NT2/D1 (cell line): ENCODE results near the gene IGLL5.

Experiments used
- DNase-seq: peaks from one replicate; pipeline ENCODE4 v3.0.0-alpha.2; 2011; ENCODE audit warnings: low read depth, low spot score
- H3K27me3 ChIP-seq: 2 replicates; pipeline ENCODE4 v1.6.0; 2011; ENCODE audit warnings: mild to moderate bottlenecking; ENCODE audit not compliant: insufficient read length, insufficient read depth
- H3K36me3 ChIP-seq: 2 replicates; pipeline ENCODE4 v1.6.1; 2011; ENCODE audit warnings: mild to moderate bottlenecking, low read length, mixed read lengths; ENCODE audit not compliant: insufficient read depth, insufficient read length
- H3K4me1 ChIP-seq: 2 replicates; pipeline ENCODE4 v1.5.1; 2011; ENCODE audit not compliant: insufficient read depth, insufficient read length
- H3K4me3 ChIP-seq: 2 replicates; pipeline ENCODE4 v1.5.1; 2011; ENCODE audit warnings: low read depth; ENCODE audit not compliant: insufficient read length
- H3K9ac ChIP-seq: 2 replicates; pipeline ENCODE4 v1.6.0; 2011; ENCODE audit warnings: low read depth; ENCODE audit not compliant: insufficient read length
- H3K9me3 ChIP-seq: 2 replicates; pipeline ENCODE4 v1.5.1; 2011; ENCODE audit warnings: mild to moderate bottlenecking, low read length; ENCODE audit not compliant: insufficient read depth
- SUZ12 ChIP-seq: IDR thresholded peaks from 2 replicates; pipeline ENCODE4 v1.6.1; 2011; ENCODE audit not compliant: insufficient read length, insufficient read depth; ENCODE audit errors: extremely low read depth
- YY1 ChIP-seq: IDR thresholded peaks from 2 replicates; pipeline ENCODE4 v1.6.1; 2011; ENCODE audit not compliant: insufficient read length, insufficient read depth
- ZNF274 ChIP-seq: IDR thresholded peaks from 2 replicates; pipeline ENCODE4 v1.6.1; 2011; ENCODE audit warnings: mild to moderate bottlenecking, low read depth, low read length

IGLL5 gene

GRCh38 chr22:22855617-22856308 is 31.9 kb upstream of the IGLL5 start:
- H3K9ac ChIP-seq, result no peak overlapping the region
- H3K27me3 ChIP-seq, result peaks cover 98% of the 10 kb centered on the region
- TF ChIP-seq ZNF274 (no peak), SUZ12 (no peak), YY1 (no peak)
- H3K4me1 ChIP-seq, result no peaks in the 10 kb centered on the region
- no peak for DNase-seq
- H3K4me3 ChIP-seq, result no peak overlapping the region
- no peaks in the 10 kb centered on the region for H3K9me3 ChIP-seq
- H3K36me3 ChIP-seq, result no peaks in the 10 kb centered on the region

- Histone ChIP-seq H3K27me3 (peaks cover 98% of the 10 kb centered on the region), H3K9me3 (no peaks in the 10 kb centered on the region), H3K4me3 (no peak overlapping the region), H3K4me1 (no peaks in the 10 kb centered on the region), H3K36me3 (no peaks in the 10 kb centered on the region), H3K9ac (no peak overlapping the region)
- TF ChIP-seq YY1, result no peak
- TF ChIP-seq ZNF274, result no peak
- no peak for TF ChIP-seq SUZ12
- DNase-seq, result no peak
These were observed 31.3 kb upstream of the IGLL5 start for GRCh38 chr22:22856364-22856763.

DNA sequence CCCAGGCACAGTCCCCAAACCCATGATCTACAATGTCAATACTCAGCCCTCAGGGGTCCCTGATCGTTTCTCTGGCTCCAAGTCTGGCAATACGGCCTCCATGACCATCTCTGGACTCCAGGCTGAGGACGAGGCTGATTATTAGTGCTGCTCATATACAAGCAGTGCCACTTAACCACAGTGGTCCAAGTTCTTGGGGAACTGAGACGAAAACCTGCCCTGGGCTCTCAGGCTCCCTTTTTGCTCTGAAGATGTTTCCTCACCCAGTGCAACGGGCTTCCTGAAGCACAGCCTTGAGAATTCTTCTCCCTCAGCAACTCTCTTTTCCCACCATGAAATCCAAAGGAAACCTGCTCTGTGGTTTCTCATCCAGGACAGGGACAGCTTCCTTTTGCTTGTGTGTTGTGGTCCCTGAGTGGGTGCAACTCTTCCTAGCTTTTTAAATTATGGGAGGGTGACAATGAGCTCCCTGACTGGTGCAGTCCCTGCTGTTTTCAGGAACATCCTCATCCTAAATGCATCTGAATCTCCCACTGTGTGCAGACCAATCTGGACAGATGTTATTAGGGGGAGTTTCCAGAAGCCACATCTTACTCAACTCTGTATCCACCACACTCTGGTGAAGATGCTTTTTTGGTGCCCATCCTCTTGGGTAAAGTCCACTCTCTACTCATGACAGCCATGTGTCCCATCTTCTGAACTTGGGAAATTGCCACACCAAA is 30.6 kb upstream of the IGLL5 start:
- H3K4me1 ChIP-seq, result no peaks in the 10 kb centered on the region
- TF ChIP-seq ZNF274 (no peak), SUZ12 (no peak), YY1 (no peak)
- no peak overlapping the region for H3K9ac ChIP-seq
- no peaks in the 10 kb centered on the region for H3K9me3 ChIP-seq
- DNase-seq, result no peak
- H3K4me3 ChIP-seq, result no peak overlapping the region
- peaks cover 98% of the 10 kb centered on the region for H3K27me3 ChIP-seq
- H3K36me3 ChIP-seq, result no peaks in the 10 kb centered on the region

DNA sequence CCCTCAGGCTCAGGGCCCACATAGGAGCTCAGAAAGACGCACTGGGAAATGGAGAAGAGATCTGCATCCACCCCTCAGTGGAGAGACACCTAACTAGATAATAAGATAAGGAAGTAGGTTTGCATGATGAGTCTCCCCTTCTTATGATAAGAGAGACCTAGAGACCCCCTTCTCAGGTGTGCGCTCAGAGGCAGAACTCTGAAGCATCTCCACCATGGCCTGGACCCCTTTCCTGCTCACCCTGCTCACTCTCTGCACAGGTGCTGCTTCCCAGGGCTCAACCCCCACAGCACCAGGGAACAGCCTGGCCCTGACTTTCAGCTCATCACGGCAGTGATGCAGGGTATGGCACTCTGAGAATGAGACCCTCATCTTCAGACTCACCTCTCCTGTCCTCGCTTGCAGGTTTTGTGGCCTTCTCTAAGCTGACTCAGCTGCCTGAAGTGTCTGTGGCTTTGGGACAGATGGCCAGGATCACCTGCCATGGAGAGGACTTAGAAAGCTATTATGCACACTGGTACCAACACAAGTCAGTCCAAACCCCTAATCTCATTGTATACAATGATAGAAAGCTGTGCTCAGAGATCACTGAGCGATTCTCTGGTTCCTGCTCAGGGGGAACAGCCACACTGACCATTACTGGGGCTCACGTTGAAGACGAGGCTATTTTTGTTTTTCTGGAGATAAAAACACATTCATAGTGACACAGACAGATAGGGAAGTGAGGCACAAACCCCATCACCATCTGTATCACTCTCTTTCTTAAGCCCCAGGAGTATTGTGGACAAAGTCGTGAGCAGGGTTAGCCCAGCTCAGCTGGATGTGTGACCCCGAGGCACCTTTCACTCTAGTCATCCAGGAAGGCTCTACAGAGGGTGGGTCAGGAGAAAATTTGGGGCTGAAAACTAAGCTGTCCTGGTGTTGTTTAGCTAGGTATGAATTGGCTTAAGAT is 29.7 kb upstream of the IGLL5 start:
- Histone ChIP-seq H3K4me3 (no peak overlapping the region), H3K36me3 (no peaks in the 10 kb centered on the region), H3K27me3 (peaks cover 98% of the 10 kb centered on the region), H3K4me1 (no peaks in the 10 kb centered on the region), H3K9me3 (no peaks in the 10 kb centered on the region), H3K9ac (no peak overlapping the region)
- no peak for TF ChIP-seq ZNF274
- no peak for TF ChIP-seq YY1
- no peak for TF ChIP-seq SUZ12
- no peak for DNase-seq

- DNase-seq, result no peak
- peaks cover 98% of the 10 kb centered on the region for H3K27me3 ChIP-seq
- no peak overlapping the region for H3K9ac ChIP-seq
These were observed 29.1 kb upstream of the IGLL5 start for GRCh38 chr22:22858559-22858937.

DNA sequence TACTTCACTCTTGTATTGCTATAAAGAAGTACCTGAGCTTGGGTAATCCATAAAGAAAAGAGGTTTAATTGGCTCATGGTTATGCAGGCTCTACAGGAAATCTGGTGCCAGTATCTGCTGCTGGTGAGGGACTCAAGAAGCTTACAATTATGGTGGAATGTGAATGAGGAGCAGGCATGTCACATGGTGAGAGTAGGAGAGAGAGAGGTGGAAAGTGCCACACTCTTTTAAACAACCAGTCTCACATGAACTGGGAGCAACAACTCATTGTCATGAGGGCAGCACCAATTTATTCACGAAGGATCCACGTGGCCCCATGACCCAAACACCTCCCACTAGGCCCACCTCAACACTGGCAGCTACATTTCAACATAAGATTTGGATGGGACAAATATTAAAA is 24.6 kb upstream of the IGLL5 start:
- no peak for TF ChIP-seq YY1
- peaks cover 100% of the 10 kb centered on the region for H3K27me3 ChIP-seq
- no peak overlapping the region for H3K4me3 ChIP-seq
- DNase-seq, result no peak
- H3K36me3 ChIP-seq, result no peaks in the 10 kb centered on the region
- no peaks in the 10 kb centered on the region for H3K9me3 ChIP-seq
- no peaks in the 10 kb centered on the region for H3K4me1 ChIP-seq
- H3K9ac ChIP-seq, result no peak overlapping the region

More at GRCh38 chr22:22858559-22858937, 29.1 kb upstream of the IGLL5 start:
- Histone ChIP-seq H3K9me3 (no peaks in the 10 kb centered on the region), H3K4me3 (no peak overlapping the region), H3K36me3 (no peaks in the 10 kb centered on the region), H3K4me1 (no peaks in the 10 kb centered on the region)
- TF ChIP-seq ZNF274 (no peak), SUZ12 (no peak), YY1 (no peak)
